ENCODE measurements around the gene RAD51AP2.
"Not testable (repeated sequence)": the region's sequence is repeated elsewhere in the genome, so short reads cannot be mapped to it uniquely, and the experiment has no call there.

Gene RAD51AP2

DNA sequence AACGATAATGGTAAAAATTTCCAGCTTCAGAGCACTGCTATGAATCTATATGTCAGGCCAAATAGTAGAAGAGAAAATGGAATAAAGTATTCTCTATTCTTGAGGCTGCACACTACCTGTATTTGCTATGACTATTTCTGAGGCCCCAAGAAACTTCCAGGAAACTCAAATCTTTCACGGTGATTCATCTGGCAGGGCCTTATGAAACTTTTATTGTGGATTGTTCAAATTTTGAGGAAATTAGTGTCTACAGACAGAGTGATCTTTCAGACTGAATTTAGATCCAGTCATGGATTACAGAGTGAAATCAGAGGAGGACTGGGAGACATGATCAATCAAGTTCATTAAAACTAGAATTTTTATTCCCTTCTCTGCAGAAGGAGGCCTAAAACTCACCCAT lies 18.2 kb upstream of the RAD51AP2 start:
- no peak for DNase-seq

DNA sequence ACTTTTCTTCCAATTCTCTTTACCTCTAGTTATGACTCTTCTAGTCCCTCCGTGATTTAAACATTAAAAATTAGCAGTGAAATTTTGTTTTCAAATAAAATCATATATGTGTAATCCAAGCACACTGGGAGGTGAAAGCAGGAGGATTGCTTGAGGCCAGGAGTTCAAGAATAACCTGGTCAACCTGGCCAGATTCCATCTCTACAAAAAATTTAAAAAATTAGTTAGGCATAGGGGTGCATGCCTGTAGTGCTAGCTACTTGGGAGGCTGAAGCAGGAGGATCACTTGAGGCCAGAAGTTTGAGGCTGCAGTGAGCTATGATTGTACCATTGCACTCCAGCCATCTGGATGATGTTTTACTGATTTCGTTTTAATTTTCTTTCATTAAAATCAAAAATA lies 15.3 kb upstream of the RAD51AP2 start:
- no peak for DNase-seq

DNA sequence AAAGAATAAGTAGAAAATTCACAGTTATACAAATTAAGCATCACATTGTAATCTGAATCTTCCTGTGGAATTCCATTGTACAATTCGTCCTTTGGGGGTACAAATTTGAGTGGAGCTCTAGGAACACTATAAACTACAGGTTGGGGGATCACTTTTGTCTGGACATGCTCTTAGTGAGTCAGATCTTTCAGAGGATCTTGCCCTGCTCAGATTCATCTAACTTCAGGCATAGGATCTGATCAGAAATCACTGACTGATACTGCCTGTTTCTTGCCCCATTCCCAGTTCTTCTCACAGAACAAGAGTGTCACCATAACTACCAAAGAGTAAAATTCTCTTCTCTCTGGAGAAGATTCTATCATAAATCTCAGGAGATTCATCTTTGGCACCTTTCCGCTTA lies 11.5 kb upstream of the RAD51AP2 start:
- DNase-seq = no peak

DNA sequence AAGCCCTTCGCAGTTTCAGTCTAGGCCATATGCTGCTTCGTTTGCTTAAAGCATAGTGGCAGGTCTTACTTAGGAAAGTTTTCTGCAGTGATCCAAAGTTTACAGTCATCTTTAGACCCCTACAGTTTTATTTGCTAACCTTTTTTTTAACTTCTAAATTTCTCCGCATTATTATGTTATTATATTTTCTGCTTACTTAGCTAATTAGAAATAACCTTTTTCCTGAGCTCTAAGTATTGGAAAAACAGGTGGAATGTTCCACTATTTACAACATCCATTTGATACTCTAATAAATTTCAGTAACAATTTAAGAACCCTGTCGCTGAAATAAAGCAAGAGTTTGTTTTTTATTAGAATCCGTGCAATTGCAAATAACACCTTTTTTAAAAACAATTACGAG lies 4.1 kb upstream of the RAD51AP2 start:
- no peak for DNase-seq

DNA sequence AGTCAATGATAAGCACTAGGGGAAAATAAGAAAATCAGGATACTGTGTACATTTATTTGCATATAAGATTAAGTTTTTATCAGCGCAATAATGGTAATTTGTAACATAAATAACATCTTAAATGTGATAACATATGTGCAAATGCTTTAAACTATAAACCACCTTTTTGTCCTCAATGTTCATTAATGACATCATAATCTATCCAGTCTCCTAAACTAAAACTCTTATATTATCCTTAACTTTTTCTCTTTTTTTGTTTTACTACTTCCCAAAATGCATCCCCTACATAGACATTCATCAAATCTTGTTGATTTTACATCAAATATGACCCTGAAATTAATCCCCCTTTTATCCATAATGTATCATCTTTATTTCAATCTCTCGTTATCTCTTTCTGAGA lies 3.4 kb upstream of the RAD51AP2 start:
- no peak for DNase-seq

DNA sequence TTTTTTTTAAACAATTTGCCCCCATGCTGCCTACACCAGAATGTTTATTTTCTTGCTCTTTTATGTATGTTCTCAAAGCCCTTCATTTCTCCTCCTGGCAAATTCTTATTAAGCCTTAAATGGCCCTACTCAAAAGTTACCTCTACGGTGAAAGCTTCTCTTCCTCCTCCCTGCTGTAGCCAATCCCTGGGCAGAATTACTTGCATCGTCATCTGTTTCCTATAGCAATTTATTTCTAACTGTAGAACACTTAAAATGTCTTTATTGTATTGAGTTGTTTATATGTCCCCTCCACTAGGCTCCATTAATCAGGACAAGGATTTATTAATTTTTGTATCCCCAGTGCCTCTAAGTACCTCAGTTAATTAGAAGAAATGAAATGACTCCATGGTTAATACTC lies 2.5 kb upstream of the RAD51AP2 start:
- no peak for DNase-seq

DNA sequence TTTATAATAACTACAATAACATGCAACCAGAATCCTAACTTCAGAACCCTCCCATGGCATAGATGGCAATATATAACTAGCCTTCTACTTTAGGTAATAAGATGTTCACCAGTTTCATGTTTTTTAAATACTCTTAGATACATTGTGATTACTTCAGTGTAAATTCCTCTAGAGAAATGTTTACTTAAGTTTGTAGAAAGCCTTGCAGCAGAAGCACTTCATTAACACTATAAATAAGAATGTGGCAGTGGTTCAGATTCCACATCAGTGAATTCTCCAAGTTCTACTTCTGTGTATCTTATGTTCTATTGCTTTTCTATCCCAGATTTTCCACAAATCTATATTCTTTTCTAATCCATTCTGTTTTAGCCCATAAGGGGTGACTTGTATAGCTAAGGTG lies 1.2 kb upstream of the RAD51AP2 start:
- no peak for DNase-seq

DNA sequence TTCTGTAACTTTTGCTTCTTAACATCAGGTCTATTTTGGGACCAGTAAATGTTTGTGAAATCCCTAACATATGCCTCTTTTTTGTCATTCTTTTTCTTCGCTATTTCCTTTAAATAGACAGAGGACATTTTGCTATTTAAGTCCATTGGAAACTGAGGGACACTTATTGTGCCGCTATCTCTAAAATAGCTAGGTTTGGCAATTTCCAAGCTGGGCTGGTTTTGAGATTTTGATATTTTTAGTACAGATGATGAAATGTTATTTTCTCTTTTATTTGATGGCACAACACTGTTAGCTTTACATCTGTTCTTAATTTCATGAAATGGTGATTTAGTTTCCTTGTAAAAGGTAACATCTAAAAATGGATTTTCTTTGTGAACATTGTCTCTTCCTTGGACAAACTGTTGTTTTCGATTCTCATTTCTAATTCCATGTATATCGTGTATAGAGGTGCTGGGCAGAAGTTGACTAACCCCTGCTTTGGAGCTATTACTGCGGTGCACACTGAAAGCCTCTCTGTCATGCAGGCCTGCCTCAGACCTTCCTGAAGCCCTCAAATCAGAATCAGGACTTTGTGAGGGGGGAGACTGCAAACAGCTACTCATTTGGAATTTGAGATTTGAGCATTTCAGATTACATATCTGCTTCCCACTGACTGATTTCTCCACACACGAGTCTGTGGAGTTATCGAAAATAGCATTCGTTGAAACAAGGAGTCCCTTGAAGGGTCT lies 594 bp downstream of the RAD51AP2 start:
- no peak for DNase-seq

DNA sequence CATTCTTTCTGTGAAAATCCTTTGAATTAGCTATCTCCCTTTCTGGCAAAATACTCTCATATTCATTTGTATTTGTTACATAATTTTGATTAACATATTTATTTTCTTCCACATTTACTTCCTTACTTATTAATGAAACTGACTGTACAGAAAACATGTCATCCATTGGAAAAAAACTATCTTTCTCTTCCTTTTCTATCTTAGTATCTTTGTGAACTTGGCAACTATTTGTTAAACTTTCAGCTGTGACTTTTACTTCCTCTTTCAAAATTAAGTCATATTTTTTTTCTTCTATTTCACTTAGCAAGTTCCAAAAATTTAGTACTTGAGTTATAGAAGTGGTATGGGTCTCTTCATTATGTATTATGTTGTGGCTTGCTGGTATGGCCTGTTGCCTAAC lies 2.6 kb downstream of the RAD51AP2 start:
- DNase-seq = no peak

DNA sequence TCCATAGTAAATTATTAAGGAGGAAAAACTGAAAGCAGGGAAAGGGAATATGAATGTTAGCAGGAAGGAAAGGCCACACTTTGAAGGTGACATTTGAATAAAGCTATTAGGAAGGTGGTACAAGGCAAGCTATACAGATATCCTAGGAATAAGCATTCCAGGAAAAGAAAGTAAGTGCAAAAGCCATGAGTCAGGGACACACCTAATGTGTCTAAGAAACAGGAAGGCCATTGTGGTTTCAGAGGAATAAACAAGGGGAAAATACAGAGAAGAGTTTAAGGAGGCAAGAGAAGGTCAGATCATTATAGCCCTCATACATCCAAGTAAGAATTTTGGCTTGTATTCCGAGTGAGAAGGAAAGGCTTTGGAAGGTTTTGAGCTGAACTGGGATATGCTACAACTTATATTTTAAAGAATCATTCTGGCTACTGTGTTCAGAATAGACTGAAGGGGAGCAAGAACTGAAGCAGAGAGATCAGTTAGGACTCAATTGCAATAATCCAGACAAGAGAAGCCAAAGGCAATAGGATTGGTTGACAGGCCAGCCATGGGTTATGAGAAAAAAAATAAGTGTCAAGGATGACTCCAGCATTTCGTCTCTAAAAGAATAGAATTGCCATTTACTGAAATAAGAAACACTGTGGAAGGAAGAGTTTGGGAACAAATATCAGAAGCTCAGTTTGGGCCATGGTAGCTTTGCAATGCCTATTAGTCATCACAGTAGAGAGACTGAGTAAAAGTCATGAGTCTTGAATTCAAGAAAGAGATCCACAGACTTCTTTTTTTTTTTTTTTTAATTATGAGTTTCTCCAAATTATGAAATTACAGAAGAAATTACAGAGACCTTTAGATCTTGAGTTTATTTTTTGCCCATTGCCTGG lies 11.3 kb downstream of the RAD51AP2 start:
- no peak for DNase-seq

DNA sequence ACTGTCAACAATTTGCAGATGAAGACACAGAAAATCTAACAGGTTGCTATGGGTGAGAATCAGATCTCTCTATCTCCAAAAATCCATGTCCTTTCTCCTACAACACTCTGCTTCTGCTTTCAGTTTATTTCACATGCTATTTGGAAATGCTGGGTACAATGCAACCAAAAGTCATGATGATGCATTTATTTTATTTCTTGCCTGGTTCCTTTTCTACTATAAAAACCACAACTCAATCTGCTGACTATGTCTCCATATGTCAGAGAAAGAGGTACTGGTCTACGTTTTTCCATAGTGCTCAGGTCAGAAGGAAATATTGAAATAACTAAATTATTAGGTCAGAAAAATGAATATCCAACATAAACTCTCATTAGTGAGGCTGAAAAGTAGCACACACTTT lies 20.5 kb downstream of the RAD51AP2 start:
- no peak for DNase-seq

DNA sequence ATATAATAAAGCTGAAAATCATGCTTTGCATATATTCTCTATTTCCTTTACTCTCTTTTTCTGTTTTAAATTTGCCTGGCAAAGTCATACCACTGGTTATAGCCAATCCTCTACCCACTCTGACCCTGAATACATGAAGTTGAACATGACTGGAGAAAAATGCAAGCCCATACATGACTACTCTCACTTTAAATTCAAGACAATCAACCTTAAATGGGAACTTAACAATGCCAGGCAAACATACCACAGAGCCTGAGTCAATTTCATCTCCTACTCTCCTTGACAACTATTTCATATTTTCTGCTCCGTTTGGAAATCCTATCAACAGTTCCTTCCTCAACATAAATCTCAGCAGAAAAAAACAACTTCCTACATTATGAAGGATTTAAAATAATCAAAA lies 22.6 kb downstream of the RAD51AP2 start:
- DNase-seq = no peak

DNA sequence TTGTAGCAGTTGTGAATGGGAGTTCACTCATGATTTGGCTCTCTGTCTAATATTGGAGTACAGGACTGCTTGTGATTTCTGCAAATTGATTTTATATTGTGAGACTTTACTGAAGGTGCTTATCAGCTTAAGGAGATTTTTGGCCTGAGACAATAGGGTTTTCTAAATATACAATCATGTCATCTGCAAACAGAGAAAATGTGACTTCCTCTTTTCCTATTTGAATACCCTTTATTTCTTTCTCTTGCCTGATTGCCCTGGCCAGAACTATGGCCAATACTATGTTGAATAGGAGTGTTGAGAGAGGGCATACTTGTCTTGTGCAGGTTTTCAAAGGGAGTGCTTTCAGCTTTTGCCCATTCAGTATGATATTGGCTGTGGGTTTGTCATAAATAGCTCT lies 28.1 kb downstream of the RAD51AP2 start:
- not testable (repeated sequence) for DNase-seq

DNA sequence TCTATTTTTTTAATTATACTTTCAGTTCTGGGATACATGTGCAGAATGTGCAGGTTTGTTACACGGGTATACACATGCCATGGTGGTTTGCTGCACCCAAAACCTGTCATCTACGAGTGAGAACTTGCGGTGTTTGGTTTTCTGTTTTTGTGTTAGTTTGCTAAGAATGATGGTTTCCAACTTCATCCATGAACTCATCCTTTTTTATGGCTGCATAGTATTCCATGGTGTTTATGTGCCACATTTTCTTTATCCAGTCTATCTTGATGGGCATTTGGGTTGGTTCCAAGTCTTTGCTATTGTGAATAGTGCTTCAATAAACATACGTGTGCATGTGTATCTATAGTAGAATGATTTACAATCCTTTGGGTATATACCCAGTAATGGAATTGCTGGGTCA lies 29.6 kb downstream of the RAD51AP2 start:
- not testable (repeated sequence) for DNase-seq

DNA sequence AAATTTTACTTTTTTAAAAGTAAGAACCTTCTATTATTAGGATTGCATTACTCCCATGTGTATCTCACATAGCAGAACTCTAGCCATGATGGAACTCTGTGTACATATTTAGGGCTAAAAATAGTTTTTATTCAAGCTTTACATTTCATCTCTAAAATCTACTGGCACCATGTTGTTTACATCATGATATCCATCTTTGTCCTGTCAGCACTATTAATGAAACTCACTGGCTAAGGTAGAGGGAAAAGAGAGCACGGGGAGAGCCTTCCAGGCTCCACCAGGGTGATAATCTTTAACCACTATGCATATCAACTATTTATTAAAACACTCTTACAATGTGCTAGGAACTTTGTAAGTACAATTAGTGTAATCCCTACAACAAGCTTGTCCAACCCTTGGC lies 34.7 kb downstream of the RAD51AP2 start:
- DNase-seq = no peak

DNA sequence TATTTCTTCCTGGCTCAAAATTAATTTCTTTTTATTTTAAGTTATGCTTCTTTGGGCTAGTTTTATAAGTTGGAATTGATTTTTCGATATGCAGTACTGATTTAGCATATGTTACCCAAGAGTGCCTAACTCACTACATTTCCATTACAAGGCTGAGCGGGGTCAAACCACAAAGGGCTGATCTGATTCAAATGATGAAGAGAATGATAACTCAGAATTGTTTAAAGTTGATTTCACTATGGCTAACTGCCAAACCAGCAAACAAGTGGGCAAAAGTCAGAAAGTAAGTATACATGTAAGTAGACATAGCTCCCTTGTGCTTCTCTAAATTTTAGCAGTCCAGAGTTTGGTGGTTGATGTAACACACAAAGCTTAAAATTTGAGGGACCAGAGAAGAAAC lies 35.6 kb downstream of the RAD51AP2 start:
- DNase-seq = no peak

DNA sequence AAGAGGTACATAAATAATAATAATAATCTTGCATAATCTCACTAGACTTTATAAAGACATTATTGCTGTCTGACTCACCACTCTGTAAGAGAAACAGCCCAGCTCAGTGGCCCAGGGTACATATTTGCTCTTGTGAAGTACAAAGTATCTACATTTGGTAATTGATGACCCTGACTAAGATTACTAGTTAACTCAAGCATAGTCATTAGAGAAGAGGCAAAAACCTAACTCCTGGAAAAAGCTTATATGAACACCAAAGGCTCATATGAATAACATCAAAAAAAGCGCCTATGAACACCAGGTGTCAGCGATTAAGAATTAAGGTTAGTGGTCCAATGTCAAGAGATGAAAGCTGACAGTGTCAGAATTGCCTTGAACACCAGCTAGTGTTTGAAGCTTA lies 38.4 kb downstream of the RAD51AP2 start:
- DNase-seq = no peak

DNA sequence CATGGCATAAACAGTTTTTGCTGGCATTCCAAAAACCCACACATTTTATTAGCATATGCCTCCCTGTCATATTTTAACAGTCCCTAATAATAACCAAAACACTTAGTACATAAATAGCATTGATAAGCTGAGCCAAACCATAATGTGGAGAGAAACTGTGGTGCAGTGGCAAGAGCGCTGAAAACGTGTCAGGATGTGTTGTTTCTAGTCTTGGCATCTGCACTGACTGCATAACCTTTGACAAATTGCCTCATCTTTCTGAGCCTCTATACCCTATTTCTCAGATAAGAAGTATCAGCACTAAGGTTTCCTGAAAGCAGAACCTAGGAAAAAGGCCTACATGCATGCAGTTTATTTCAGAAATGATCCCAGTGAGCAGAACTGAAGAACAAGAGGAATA lies 41.4 kb downstream of the RAD51AP2 start:
- no peak for DNase-seq

DNA sequence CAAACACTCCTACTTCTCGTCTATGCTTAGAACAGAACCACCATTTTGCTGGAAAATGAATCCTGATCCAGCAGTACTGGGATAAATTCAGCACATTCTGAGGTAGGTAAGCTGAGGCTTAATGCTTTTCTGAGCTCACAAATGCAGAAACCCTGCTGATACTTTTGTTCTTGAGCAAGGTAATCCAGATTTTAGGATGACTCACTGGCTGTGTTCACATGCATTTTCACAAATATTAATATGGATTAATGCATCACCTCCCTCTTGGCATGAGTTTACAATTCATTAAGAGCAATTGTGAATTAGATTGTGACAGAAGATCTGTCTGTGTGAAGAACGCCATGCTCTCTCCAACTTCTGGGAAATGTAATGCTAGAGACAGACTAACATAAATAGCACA lies 42.2 kb downstream of the RAD51AP2 start:
- DNase-seq = no peak

DNA sequence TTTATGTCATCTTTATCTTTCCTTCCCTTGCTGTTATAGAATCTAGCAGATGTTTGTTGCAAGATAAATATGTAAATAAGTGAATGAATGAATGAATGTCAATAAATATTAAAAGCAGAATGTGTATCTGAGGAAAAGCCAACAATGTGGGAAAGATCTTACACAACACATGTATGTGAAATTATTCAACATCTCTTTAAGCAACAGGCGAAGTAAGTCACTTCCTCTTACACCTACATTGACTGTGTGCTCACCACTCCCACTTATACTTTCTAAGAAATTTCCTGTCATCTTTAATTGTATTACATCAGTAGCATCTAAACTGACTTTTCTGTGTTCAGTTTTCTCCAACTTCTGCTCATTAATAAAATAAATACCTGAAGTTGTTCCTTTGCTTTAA lies 43.0 kb downstream of the RAD51AP2 start:
- no peak for DNase-seq

DNA sequence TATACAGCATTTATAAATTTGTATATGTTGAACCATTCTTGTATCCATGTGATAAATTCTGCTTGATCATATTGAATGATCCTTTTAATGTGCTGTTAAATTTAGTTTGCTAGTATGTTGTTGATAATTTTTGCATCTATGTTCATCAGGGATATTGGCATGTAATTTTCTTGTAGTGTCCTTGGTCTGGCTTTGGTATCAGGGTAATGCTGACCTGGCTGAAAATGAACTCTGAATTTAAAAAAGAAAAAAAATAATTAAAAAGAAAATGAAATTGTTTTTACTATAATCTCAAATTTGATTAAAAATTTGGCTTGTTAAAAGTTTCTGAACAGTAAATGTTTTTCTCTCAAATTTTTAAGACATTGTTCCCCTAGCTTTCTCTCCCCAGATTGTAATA lies 46.3 kb downstream of the RAD51AP2 start:
- no peak for DNase-seq

DNA sequence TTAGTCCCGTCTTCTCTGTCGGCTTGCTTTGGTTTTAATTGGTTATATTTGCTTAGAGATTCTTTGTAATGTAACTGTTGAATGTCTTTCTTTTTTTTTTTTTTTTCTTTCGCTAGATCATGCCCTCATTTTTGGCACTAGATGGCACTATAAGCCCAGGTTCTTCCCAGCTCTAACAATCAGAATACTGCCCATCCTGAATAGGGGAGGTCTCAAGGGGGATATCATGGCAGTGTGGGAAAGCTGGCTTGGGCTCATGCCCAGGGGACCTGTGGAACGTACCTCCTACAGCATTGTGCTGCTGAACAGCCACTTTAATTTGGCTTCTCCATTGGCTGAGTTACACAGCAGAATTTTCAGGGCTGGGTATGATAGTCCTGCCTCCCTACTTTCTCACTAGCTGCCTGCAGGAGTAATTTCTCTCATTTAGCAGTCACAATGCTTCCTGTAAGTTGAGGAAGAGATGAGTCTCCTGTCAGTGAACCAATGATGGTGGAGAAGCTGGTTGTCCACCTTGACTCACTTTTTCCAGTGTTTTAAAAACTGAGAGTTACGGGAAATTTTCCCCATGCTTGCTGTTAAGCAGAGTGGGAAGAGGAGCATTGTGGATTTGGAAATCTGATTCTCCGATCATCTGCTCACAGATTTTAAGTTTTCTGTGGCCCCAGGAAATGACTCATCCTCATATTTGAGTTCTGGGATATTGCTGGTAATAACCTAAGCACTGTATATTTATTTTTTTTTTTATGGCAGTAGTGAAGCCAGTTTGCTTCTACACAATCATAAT lies 47.2 kb downstream of the RAD51AP2 start:
- DNase-seq = no peak

DNA sequence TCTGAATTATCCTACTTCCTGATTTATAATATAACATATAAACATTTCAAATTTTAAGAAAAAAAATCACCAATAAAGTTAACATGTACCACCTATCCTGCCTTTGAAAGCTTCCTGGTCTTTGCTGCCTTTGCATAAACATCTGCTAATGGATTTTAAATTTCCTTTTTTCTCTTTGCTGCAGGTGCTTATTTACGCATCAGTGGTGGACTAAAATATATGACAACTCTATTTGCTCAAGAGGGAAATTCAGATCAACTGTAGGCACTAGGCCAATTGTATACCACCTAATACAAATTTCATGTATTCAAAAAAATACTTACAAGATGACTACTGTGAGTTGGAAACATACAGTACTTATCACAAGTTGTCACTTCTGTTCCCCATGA lies 57.2 kb downstream of the RAD51AP2 start:
- DNase-seq = no peak
